HG02588 (cell line): Measurements from ENCODE around the gene PDE12.
"Not testable (repeated sequence)": the region's sequence is repeated elsewhere in the genome, so short reads cannot be mapped to it uniquely, and the experiment has no call there.

Experiments used
- ATAC-seq: cut with Tn5 transposase; IDR thresholded peaks from one replicate; pipeline ENCODE4 v1.9.1; 2021; ENCODE audit warnings: mild to moderate bottlenecking, moderate library complexity; ENCODE audit not compliant: unreplicated experiment

PDE12 gene

GRCh38 chr3:57586778-57587177 lies 30.7 kb downstream of the PDE12 start:
- no peak for ATAC-seq

DNA sequence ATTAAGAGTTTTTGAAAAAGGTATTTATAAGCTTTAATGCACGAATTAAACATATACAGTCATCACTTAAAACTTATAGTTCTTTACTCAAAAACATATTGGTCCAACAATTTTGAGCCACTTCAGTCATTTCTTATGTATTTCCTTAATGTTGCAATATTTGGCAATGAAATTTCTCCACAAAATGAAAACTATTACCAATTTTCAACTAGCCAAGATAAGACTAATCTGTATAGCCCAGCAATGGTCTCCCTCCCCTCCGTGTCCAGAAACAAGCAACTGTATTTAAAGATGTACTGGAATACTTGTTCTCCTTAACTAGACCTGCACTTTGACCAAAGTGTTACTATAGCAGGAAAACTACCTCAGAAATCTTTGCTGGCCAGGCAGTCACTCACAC lies 31.8 kb downstream of the PDE12 start:
- ATAC-seq = no peak

- ATAC-seq = no peak
Measured at GRCh38 chr3:57592306-57592705, 36.2 kb downstream of the PDE12 start.

DNA sequence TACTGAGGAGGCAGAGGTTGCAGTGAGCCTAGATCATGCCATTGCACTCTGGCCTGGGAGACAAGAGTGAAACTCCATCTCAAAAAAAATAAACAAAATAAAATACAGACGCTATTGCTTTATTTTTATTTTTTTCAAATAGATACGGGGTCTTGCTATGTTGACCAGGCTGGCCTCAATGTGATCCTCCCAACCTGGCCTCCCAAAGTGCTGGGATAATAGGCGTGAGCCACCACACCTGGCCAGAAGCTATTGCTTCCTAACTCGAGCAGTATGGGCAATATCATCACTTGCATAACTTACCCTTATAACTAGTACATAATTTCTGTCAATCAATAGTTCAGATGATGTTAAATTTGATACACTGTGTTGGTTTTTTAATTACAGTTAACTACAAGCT lies 38.1 kb downstream of the PDE12 start:
- no peak for ATAC-seq

GRCh38 chr3:57594576-57594975 lies 38.5 kb downstream of the PDE12 start:
- no peak for ATAC-seq

DNA sequence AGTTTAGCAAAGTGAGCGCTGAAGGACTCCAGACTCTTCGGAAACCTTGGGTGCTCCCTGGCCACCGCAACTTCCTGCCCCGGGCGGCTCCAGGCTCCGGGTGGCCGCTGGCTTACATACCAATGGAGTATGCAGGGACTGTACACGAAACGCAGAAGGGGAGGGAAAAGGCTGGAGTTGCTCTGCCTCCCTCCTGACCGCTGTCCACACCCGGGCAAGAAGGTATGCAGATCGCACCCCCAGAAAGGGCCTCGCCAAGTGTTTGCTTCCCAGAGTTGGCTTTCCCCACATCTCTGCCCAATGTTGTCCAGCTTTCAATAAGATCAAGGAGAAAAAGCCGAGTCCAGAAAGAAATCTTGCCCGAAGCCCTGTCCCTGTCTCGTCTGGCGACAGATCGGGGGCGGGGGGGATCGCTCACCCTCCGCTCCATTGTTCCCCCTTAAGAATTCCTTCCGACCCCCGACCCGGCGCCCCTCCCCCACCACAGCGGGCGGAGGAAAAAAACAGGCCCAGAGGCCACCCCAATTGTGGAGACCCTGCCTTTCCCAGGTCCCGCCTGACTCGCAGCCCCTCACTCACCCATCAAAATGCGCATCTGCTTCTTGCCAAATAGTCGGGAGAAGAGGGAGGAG lies 40.5 kb downstream of the PDE12 start:
- no peak for ATAC-seq

- peak; percentile 91 for ATAC-seq
Measured at GRCh38 chr3:57597127-57597923, 41.3 kb downstream of the PDE12 start, which contains the start of gene ARF4. ARF4 (minus strand) TSS chr3:57597344; CDS start chr3:57597140, 204 bp downstream.

GRCh38 chr3:57598765-57599360 lies 42.8 kb downstream of the PDE12 start:
- no peak for ATAC-seq

DNA sequence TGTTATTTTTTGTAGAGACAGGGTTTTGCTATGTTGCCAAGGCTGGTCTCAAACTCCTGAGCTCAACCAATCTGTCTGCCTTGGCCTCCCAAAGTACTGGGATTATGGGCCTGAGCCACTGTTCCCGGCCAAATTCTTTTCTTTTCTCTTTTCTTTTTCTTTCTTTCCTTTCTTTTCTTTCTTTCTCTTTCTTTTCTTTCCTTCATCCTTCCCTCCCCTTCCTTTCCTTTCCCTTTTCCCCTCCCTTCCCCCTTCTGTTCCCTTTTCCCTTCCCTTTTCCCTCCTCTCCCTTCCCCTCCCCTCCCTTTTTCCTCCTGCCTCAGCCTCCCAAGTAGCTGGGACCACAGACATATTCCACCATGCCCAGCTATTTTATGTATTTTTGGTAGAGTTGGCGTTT lies 44.1 kb downstream of the PDE12 start:
- ATAC-seq = no peak

DNA sequence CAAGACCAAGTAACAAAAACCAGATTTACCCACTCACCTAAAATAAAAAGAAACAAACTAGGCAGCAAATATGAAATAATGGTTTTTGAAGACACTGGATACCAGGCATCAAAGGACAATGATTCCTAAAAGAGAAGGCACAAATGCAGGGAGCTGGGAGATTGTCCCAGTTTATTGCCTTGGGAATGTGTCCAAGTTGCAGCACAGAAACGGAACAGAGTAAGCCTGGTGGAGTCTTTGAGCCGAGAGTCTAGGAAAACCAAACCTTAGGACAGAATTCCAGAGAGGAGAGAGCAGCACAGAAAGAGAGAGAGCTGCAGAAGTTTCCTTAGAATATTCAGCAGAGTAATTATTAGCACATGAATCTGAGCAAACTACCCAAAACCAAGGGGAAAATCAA lies 48.9 kb downstream of the PDE12 start:
- ATAC-seq = no peak

GRCh38 chr3:57605683-57606082 lies 49.6 kb downstream of the PDE12 start:
- ATAC-seq = no peak

GRCh38 chr3:57611870-57612269 lies 55.8 kb downstream of the PDE12 start:
- not testable (repeated sequence) for ATAC-seq

DNA sequence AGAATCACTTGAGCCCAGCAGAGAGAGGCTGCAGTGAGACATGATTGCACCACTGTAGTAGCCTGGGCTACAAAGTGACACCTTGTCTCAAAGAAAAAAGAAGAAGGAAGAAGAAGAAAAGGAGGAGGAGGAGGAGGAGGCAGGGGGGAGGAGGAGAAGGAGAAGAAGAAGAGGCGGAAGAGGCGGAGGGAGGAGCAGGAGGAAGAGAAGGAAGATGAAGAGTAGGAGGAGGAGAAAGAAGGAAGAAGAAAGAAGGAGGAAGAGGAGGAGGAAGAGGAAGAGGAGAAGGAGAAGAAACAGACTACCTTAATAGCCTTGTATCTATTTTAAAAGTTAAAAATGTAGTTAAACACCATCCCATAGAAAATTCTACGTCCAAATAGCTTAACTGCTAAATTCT lies 60.2 kb downstream of the PDE12 start:
- no peak for ATAC-seq
